GM06990 (cell line): Measurements from ENCODE around the gene ARHGAP25.

Experiments
- DNase-seq: peaks from one replicate; pipeline ENCODE4 v3.0.0-alpha.2; 2011; ENCODE audit not compliant: insufficient read length; ENCODE audit errors: extremely low read depth
- H3K27me3 ChIP-seq: replicated peaks from 2 replicates; pipeline ENCODE4 v1.6.0; 2011; ENCODE audit warnings: low read length; ENCODE audit not compliant: control insufficient read depth, insufficient read depth
- H3K36me3 ChIP-seq: 2 replicates; pipeline ENCODE4 v1.5.1; 2011; ENCODE audit warnings: low read length; ENCODE audit not compliant: control insufficient read depth, insufficient read depth
- H3K4me3 ChIP-seq: replicated peaks from 2 replicates; pipeline ENCODE4 v1.5.1; 2011; ENCODE audit warnings: low read depth, mild to moderate bottlenecking, control low read depth, low read length
- CTCF ChIP-seq: IDR thresholded peaks from 2 replicates; pipeline ENCODE4 v1.5.1; 2011; ENCODE audit warnings: low read length, control low read depth, mild to moderate bottlenecking, inconsistent platforms; ENCODE audit not compliant: insufficient read depth, poor library complexity, severe bottlenecking

Gene ARHGAP25

GRCh38 chr2:68764041-68764805 is 29.6 kb downstream of the ARHGAP25 start:
- no peak for TF ChIP-seq CTCF
- Histone ChIP-seq H3K27me3 (no peaks in the 10 kb centered on the region; the same call in 1 of the 2 replicates), H3K4me3 (peak overlapping the region; percentile 4), H3K36me3 (no peaks in the 10 kb centered on the region)
- DNase-seq: no peak

GRCh38 chr2:68764806-68765311 is 30.2 kb downstream of the ARHGAP25 start:
- TF ChIP-seq CTCF: no peak
- Histone ChIP-seq H3K36me3 (no peaks in the 10 kb centered on the region), H3K4me3 (peak overlapping the region; percentile 4), H3K27me3 (no peaks in the 10 kb centered on the region; the same call in 1 of the 2 replicates)
- DNase-seq: no peak

- Histone ChIP-seq H3K27me3 (no peaks in the 10 kb centered on the region; the same call in 1 of the 2 replicates), H3K36me3 (no peaks in the 10 kb centered on the region), H3K4me3 (no peak overlapping the region)
- DNase-seq: no peak
- TF ChIP-seq CTCF: peak; percentile 12
Measured at GRCh38 chr2:68765739-68766375, 31.2 kb downstream of the ARHGAP25 start.

- no peak for DNase-seq
- Histone ChIP-seq H3K27me3 (no peaks in the 10 kb centered on the region; the same call in 1 of the 2 replicates), H3K36me3 (no peaks in the 10 kb centered on the region), H3K4me3 (no peak overlapping the region)
- no peak for TF ChIP-seq CTCF
Measured at GRCh38 chr2:68766376-68766845, 31.8 kb downstream of the ARHGAP25 start.

GRCh38 chr2:68767031-68767961 is 32.7 kb downstream of the ARHGAP25 start:
- DNase-seq: peak; percentile 44
- H3K4me3 ChIP-seq: peak overlapping the region; percentile 25
- TF ChIP-seq CTCF: no peak
- no peaks in the 10 kb centered on the region; the same call in 1 of the 2 replicates for H3K27me3 ChIP-seq
- no peaks in the 10 kb centered on the region for H3K36me3 ChIP-seq
